GM12873 (cell line): ENCODE measurements around the gene PRKN.

Source experiments
- TF ChIP-seq, protein P1 (sequence below): IDR thresholded peaks from 2 replicates; pipeline ENCODE4 v1.5.1; 2012; ENCODE audit warnings: low read depth, mild to moderate bottlenecking, moderate library complexity, low read length, control low read depth; ENCODE audit not compliant: insufficient read depth; ENCODE audit errors: missing control alignments

The PRKN gene

DNA sequence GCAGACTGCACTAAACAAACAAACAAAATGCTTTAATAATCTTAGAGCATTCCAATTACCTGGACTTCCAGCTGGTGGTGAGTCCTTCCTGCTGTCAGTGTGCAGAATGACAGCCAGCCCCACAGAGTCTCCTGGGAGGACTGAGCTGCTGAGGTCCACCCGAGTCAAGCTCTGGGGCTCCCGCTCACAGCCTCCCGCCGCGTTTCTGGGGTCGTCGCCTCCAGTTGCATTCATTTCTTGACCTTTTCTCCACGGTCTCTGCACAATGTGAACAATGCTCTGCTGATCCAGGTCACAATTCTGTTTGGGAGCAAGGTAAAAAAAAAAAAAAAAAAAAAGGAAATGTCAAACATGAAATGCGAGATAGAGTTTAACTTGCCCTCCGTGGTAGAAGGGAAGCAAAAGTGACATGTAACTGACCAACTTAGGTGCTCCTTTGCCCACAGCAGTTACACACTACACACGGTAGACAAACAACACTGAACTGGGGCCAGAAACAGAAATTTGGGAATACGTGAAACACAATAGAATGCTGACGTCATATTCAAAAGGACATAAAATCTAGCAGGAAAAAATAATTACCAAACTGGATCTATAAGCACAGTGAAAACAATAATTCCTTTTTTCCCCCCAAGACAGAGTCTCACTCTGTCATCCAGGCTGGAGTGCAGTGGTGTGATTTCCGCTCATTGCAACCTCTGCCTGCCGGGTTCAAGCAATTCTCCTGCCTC, 464.9 kb downstream of the PRKN start:
- TF ChIP-seq, protein P1, sequence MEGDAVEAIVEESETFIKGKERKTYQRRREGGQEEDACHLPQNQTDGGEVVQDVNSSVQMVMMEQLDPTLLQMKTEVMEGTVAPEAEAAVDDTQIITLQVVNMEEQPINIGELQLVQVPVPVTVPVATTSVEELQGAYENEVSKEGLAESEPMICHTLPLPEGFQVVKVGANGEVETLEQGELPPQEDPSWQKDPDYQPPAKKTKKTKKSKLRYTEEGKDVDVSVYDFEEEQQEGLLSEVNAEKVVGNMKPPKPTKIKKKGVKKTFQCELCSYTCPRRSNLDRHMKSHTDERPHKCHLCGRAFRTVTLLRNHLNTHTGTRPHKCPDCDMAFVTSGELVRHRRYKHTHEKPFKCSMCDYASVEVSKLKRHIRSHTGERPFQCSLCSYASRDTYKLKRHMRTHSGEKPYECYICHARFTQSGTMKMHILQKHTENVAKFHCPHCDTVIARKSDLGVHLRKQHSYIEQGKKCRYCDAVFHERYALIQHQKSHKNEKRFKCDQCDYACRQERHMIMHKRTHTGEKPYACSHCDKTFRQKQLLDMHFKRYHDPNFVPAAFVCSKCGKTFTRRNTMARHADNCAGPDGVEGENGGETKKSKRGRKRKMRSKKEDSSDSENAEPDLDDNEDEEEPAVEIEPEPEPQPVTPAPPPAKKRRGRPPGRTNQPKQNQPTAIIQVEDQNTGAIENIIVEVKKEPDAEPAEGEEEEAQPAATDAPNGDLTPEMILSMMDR: no peak

DNA sequence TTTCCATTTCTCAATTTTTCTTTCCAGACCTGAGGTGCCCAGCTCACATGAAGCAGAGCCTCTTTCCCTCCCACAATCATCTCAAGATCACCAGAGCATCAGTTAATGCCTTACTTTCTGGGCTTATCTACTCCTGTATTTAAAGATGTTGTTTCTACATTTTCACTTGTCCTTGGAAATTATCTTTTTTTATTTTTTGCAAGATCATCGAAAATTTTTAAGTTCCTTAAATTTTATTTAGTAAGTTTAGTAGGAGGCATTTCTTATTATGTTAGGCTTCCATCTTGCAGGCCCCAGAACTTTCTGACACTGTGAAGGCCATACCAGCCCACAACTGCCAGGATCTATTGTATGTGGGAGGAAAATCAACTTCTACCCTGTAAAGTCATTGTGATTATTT, 466.0 kb downstream of the PRKN start:
- TF ChIP-seq, protein P1: no peak

DNA sequence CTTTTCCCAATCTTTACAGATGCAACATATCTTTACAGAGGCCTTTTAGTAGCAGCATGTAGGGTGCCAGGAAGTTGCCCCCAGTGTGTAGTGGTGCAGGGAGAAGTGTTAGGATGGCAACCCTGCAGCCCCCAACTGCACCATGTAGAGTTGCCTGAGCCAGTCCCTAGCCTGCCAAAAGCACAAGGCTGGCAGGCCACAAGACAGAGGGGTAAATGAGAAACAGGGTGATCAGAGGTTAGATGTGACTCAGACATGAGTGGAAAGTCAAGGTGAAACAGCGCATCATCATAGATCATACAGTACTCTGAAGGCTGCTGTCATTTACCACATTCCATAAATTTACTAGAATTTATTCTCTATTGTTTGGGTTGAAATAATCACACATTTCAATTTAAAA, 467.5 kb downstream of the PRKN start:
- TF ChIP-seq, protein P1: no peak

DNA sequence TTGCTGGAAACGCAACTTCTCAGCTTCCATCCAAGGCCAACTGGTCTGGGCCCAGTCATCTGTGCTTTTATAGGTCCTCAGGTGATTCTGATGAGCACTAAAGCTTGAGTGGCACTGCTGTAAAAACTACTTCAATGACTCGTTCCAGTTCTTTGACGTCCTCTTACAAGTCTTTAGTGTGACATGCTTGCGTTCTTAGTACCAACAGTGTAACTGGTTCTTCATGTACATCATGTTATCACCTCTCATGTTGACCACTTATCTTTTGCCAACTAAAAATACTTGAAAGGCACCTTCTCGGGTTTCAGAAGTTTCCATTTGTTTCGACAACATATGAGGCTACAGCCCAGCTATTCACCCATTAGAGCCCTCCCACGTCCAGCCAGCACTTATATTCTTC, 468.9 kb downstream of the PRKN start:
- TF ChIP-seq, protein P1: no peak

DNA sequence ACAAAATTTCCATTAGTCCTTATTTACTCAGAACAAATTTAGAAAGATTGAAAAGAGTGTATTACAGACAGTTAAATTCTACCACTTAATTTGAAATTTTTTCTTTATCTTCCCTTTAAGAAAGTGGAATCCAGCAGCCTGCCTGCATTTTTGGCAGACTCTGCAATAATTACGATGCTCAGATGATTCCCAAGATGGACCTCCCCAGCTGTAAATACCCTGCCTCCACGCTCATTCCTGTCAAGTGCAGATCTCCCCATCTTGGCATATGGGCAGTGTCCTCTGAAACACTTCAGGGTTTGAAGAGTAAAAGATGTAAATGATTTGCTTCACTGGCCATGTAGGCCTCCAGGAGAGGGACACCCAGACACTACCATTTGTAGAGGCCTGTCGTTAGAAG, 471.2 kb downstream of the PRKN start:
- TF ChIP-seq, protein P1: no peak

DNA sequence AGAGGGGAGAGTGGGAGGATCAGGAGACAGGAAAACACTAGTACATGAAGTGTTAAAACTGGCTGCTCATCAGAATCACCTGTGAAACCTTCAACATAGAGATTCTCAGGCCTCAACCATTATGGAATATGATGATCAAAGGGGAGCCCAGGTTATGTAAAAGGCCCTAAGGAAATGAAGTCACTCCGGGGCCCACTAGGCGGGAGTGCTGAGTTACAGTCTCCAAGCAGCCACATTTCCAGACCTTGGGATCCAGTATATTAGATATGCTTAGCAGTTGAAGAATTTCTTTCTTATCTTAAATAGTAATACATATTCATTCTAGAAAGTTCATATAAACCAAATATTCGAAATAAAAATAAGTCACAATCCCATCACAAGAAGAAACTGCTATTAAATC, 476.3 kb downstream of the PRKN start:
- TF ChIP-seq, protein P1: no peak

DNA sequence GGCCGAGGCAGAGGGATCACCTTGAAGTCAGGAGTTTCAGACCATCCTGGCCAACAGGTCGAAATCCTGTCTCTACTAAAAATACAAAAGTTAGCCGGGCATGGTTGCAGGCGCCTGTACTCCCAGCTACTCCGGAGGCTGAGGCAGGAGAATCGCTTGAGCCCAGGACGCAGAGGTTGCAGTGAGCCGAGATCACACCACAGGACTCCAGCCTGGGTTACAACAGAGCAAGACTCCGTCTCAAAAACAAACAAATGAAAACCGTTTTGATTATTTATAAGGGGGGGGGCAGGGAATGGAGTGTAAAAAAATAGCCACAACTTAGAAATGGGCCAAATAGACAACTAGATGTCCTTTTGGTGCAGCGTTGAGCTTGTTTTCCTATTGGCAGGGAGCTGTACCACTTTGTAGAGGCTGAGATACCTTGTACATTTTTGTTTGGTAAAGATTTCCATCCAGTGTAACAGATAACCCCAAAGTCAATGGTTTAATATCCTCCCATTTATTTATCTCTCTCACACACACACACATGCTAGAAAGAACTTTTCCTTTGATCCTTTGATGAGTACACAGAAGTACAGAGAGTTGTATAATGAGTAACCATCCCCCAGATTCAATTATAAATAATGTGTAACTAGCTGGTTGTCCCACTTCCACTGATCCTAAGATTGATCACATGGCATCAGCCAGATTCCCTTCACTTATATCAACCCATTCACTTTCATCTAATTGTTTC, 477.5 kb downstream of the PRKN start:
- TF ChIP-seq, protein P1: no peak
